Immature natural killer cell (primary cell): ENCODE measurements around the gene SLC25A19. TPM values are rescaled to one million over a fixed set of nuclear protein-coding genes. Genes with fewer than 3 reads are reported as not detected.
A peak's percentile ranks its signal among the peaks of the same experiment; 100 is the strongest.
"Not testable (repeated sequence)": the region's sequence is repeated elsewhere in the genome, so short reads cannot be mapped to it uniquely, and the experiment has no call there.

Experiments
- DNase-seq, 3 donors: peaks; one replicate each; pipeline ENCODE4 v3.0.0; 2022; ENCODE audit warnings: mixed read lengths in 1 of 3
- H3K27ac Mint-ChIP-seq, 6 donors: one replicate each; pipeline ENCODE4 v1.8.0; 2020; ENCODE audit warnings: mixed read lengths in 6 of 6, mild to moderate bottlenecking in 5 of 6, inconsistent platforms in 4 of 6, moderate library complexity in 3 of 6
- H3K27me3 Mint-ChIP-seq, 3 donors: one replicate each; pipeline ENCODE4 v1.8.0; 2020 to 2021; ENCODE audit warnings: low read depth in 3 of 3, mild to moderate bottlenecking in 3 of 3, mixed read lengths in 3 of 3, moderate library complexity in 3 of 3, inconsistent platforms in 1 of 3
- H3K36me3 Mint-ChIP-seq, 3 donors: one replicate each; pipeline ENCODE4 v1.8.0; 2020; ENCODE audit warnings: mixed read lengths in 3 of 3, inconsistent platforms in 2 of 3, mild to moderate bottlenecking in 2 of 3
- H3K4me1 Mint-ChIP-seq, 2 donors: one replicate each; pipeline ENCODE4 v1.8.0; 2020; ENCODE audit warnings: inconsistent platforms in 2 of 2, mild to moderate bottlenecking in 2 of 2, mixed read lengths in 2 of 2, moderate library complexity in 1 of 2
- H3K4me3 Mint-ChIP-seq, 5 donors: one replicate each; pipeline ENCODE4 v1.8.0; 2020; ENCODE audit warnings: mild to moderate bottlenecking in 5 of 5, mixed read lengths in 5 of 5, inconsistent platforms in 3 of 5, moderate library complexity in 3 of 5
- H3K9me3 Mint-ChIP-seq, 6 donors: one replicate each; pipeline ENCODE4 v1.8.0; 2020; ENCODE audit warnings: mild to moderate bottlenecking in 6 of 6, mixed read lengths in 6 of 6, inconsistent platforms in 4 of 6, moderate library complexity in 3 of 6
- polyA plus RNA-seq, 3 donors: library from polyadenylated mRNA; unstranded; fragments of 300-500 nt; fragmentation: Illumina TruSeq; gene quantifications; one replicate each; pipeline ENCODE4 v1.2.3, GENCODE V29; 2021

SLC25A19 gene
- polyA plus RNA-seq, 3 donors from 2014 or later = 11.2 to 27.2 (median 21.0) TPM

- not testable (repeated sequence) for H3K4me3 Mint-ChIP-seq, H3K9me3 Mint-ChIP-seq
- peaks cover 65 to 91% of the 10 kb centered on the region in 2 donors for H3K4me1 Mint-ChIP-seq
These were observed 33.1 kb downstream of the SLC25A19 start for GRCh38 chr17:75255954-75256698.

DNA sequence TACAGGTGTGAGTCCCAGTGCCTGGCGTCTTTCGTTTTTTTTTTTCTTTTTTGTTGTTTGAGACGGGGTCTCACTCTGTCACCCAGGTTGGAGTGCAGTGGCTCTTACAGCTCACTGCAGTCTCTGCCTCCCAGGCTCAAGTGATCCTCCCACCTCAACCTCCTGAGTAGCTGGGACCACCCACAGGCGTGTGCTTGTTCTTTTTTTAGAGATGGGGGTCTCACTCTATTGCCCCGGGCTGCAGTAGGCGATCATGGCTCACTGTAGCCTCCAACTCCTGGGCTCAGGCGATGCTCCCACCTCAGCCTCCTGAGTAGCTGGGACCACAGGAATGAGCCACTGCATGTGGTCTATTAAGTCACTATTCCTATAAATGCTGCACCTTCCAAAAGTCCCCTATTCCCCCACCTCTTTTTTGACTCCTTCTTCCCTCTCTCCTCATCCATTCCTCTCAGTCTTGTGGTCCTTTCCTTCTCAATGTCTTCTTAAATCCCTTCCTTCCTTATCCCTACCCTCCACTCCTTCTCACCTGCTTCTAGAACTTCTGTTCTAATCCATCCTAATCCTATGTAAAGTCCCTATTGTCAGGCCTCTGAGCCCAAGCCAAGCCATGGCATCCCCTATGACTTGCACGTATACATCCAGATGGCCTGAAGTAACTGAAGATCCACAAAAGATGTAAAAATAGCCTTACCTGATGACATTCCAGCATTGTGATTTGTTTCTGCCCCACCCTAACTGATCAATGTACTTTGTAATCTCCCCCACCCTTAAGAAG lies 37.0 kb downstream of the SLC25A19 start:
- peaks cover 0 to 3% (median 0%) of the 10 kb centered on the region in 3 donors for H3K27me3 Mint-ChIP-seq
- H3K36me3 Mint-ChIP-seq = no peaks in the 10 kb centered on the region
- no peak for DNase-seq
- H3K9me3 Mint-ChIP-seq = no peaks in the 10 kb centered on the region
- peak overlapping the region in 4 of 6 donors; percentile 7 to 88 (median 44) for H3K27ac Mint-ChIP-seq
- H3K4me3 Mint-ChIP-seq = peak overlapping the region in 1 of 5 donors; percentile 19
- peaks cover 48 to 62% of the 10 kb centered on the region in 2 donors for H3K4me1 Mint-ChIP-seq

More at GRCh38 chr17:75255954-75256698, 33.1 kb downstream of the SLC25A19 start:
- not testable (repeated sequence) for H3K36me3 Mint-ChIP-seq, DNase-seq, H3K27me3 Mint-ChIP-seq
- H3K27ac Mint-ChIP-seq = peak overlapping the region in 2 of 6 donors; percentile 38 to 52

DNA sequence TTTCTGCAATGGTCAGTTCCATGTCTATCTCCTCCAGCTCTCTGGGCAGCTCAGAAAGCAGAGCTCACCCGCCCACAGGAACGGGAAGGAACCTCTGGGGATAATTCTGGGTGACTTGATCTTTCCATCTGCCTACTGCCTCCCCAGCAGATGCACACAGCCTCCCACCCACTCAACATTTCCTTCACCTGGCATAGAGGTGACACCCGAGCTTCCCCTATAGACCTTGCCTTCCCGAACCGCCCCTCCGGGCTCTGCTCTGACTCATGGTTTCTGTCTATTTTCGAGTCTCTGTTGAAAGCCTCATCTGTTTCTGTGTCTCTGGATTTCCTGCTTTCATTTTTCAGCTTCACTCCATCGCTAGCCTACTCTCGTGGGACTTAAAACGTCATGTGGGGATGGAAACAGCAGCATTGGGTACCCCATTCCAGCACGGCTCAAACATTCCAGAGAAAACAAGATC lies 39.2 kb downstream of the SLC25A19 start:
- Mint-ChIP-seq H3K4me3 (peak overlapping the region in 1 of 5 donors; percentile 61), H3K27ac (peak overlapping the region in 5 of 6 donors; percentile 1 to 82 (median 67)), H3K27me3 (no peaks in the 10 kb centered on the region), H3K4me1 (peaks cover 31 to 40% of the 10 kb centered on the region in 2 donors), H3K9me3 (no peaks in the 10 kb centered on the region), H3K36me3 (peaks cover 0 to 5% (median 3%) of the 10 kb centered on the region in 3 donors)
- no peak for DNase-seq

- Mint-ChIP-seq H3K9me3 (no peaks in the 10 kb centered on the region), H3K27me3 (no peaks in the 10 kb centered on the region), H3K4me3 (no peak overlapping the region), H3K36me3 (peaks cover 0 to 6% (median 3%) of the 10 kb centered on the region in 3 donors), H3K4me1 (peaks cover 31 to 37% of the 10 kb centered on the region in 2 donors), H3K27ac (peak overlapping the region in 4 of 6 donors; percentile 1 to 71 (median 52))
- DNase-seq = no peak
These were observed 39.7 kb downstream of the SLC25A19 start for GRCh38 chr17:75249564-75249963.

DNA sequence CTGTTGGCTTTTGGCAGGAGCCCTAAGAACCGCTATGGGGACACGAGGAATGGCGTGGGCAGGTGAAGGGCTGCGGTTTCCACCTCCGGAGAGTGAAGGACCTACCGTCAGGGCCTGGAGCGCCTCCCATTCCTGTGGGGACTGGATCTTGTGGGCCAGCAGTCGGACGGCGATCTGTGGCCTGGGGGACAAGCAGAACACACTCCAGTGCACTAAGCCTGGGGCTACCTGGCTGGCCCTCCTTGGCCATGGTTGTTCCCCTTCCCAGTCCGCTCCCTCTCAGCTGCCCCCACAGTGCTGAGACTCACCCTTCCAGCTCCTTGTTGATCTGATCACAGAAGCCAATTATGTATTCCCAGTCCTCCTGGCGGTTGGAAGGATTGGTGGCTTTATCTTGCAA lies 42.8 kb downstream of the SLC25A19 start:
- Mint-ChIP-seq H3K27me3 (no peaks in the 10 kb centered on the region), H3K9me3 (no peaks in the 10 kb centered on the region), H3K4me1 (peaks cover 18 to 34% of the 10 kb centered on the region in 2 donors), H3K4me3 (no peak overlapping the region), H3K36me3 (peaks cover 3 to 22% (median 3%) of the 10 kb centered on the region in 3 donors), H3K27ac (no peak overlapping the region)
- no peak for DNase-seq

DNA sequence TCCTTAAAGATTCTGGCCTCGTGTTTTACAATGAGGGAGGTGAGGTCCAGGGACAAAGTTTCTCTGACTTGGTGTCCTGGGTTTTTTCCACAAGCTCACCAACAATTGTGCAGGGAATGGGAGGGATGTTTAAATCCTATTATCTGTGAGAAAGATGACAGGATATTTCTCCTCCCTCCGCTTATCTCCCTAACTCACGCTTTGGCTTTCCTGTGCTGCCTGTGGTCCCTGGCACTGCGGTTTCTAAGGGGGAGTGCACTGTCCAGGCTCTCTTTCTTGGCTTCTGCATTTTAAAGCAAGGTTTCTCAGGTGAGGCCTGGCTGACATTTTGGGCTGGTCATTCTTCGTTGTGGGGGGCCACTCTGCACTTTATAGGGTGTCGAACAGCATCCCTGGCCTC lies 44.2 kb downstream of the SLC25A19 start:
- H3K4me3 Mint-ChIP-seq = no peak overlapping the region
- no peaks in the 10 kb centered on the region for H3K9me3 Mint-ChIP-seq
- H3K27ac Mint-ChIP-seq = no peak overlapping the region
- no peak for DNase-seq
- H3K36me3 Mint-ChIP-seq = peaks cover 3 to 23% (median 3%) of the 10 kb centered on the region in 3 donors
- peaks cover 11 to 31% of the 10 kb centered on the region in 2 donors for H3K4me1 Mint-ChIP-seq
- H3K27me3 Mint-ChIP-seq = no peaks in the 10 kb centered on the region

DNA sequence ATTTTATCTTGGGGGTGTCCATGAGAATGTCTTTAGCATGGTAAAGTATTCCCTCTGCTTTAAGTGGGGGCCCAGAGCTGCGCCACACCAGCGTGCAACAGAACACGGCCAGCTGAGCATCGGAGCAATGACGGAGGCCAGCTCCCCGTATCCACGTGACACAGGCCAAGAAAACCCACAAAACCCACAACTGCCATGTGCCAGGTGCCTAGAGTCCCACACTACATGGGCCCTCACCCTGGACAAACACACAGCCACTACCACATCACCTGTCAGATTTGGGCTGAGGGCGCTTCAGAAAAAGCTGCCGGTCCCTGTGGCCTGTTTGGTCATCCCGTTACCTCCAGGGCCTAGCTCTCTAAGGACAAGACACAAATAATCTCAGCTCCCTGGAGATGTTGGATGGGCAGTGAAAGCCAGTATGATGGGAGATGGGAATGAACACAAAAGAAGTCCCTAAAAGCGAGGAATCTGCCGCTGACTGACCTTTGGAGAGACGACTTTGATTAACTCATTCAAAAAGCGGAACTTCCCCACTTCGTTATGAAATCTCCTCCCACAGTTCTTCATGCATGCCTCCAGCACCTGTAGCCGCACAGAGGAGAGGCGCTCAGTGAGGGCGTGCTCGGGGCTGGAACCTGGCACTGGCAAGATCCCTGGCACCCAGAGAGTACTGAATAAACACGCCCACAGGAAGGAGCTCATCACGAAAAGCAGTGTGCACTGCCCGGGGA lies 44.9 kb downstream of the SLC25A19 start:
- peaks cover 3 to 23% (median 3%) of the 10 kb centered on the region in 3 donors for H3K36me3 Mint-ChIP-seq
- H3K27ac Mint-ChIP-seq = peak overlapping the region in 2 of 6 donors; percentile 24 to 56
- no peak overlapping the region for H3K4me3 Mint-ChIP-seq
- no peaks in the 10 kb centered on the region for H3K27me3 Mint-ChIP-seq
- no peak for DNase-seq
- H3K9me3 Mint-ChIP-seq = no peaks in the 10 kb centered on the region
- peaks cover 7 to 23% of the 10 kb centered on the region in 2 donors for H3K4me1 Mint-ChIP-seq

DNA sequence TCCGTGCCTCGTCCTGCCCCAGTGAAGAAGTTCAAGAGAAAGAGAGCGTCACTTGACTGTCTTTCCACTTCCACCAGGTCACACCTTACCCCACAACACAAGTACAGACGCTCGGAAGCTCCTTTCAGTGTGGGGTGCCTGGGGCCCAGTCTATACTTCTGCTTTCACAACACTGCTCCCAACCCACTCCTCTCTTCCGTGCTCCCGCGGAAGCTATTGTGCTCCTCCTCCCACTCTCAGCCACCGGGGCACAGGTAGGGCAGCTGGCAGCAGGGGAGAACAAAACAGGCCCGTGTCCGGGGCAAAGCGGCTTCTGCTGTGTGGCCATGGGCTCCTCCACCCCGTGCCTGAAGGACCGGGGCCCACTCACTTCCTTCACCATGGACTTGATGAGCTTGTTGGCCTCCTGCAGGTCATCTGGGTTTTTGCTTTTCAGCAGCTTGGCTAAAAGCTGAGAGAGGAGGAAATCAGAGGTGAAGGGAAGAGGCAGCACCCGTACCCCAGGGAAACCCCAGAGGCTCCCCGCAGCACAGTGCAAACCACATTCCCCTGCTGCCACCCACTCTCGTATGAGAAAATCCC lies 46.7 kb downstream of the SLC25A19 start:
- H3K36me3 Mint-ChIP-seq = peaks cover 6 to 27% (median 7%) of the 10 kb centered on the region in 3 donors
- H3K27me3 Mint-ChIP-seq = no peaks in the 10 kb centered on the region
- peak; percentile 8 to 33 (median 14) for DNase-seq
- peak overlapping the region in 2 of 5 donors; percentile 24 to 38 for H3K4me3 Mint-ChIP-seq
- H3K9me3 Mint-ChIP-seq = no peaks in the 10 kb centered on the region
- H3K27ac Mint-ChIP-seq = peak overlapping the region; percentile 51 to 88 (median 74)
- peaks cover 10 to 29% of the 10 kb centered on the region in 2 donors for H3K4me1 Mint-ChIP-seq

DNA sequence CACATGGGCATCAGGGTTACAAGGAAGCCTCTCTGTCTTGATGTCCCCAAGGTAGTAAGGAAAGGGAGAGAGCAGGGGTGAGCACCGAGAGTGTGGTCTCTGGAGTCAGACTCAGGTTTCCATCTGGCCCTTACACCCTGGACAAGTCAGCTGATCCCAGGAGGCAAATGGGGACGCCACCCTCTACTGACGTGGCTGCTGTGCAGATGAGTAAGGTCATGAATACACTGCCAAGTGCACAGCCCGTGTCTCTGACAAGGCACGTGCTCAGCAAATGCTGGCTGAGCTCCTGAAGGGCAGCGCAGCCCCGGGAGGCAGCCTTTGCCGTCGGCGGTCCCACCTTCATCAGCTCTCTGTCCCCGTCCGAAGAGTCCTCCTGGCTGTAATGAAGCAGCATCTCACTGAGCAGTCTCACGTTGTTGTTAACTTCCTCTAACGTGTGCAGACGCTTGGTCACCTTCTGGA lies 47.2 kb downstream of the SLC25A19 start:
- Mint-ChIP-seq H3K4me3 (peak overlapping the region in 2 of 5 donors; percentile 24 to 38), H3K27me3 (no peaks in the 10 kb centered on the region), H3K36me3 (peaks cover 6 to 29% (median 7%) of the 10 kb centered on the region in 3 donors), H3K27ac (peak overlapping the region in 5 of 6 donors; percentile 58 to 88 (median 77)), H3K9me3 (no peaks in the 10 kb centered on the region), H3K4me1 (peaks cover 10 to 29% of the 10 kb centered on the region in 2 donors)
- no peak for DNase-seq

DNA sequence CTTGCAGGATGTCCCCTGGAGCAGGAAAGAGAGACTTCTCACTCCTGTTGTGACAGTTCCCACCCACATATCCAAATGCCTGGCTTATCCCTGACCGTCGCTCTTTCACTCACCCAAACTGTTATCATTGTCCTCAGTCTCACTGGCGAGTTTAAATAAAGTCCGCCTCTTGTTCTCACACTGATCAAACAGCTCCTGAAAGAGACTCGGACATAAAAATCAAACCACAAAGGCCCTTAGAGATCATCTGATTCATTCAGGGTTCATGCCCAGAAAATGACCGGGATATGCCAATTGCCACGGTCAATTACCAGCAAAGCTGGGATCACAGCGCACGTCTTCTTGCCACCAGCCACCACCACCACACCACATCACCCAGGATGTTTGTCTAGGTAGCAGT lies 47.7 kb downstream of the SLC25A19 start:
- no peak overlapping the region for H3K4me3 Mint-ChIP-seq
- peaks cover 4 to 32% (median 6%) of the 10 kb centered on the region in 3 donors for H3K36me3 Mint-ChIP-seq

DNA sequence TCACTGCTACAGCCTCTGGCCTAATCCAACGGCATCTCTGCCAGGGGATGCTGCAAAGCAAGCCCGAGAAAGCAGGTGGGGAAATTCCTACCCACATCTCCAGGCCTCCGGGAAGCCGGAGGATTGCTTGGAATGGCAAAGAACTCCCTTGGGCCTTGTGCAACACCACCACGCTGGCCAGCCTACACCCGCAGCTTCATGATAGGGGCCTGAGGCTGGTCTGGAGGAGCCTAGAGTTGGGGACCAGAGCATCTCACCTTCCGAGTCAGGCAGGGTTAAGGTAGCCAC lies 48.1 kb downstream of the SLC25A19 start:
- peaks cover 0 to under 1% (median 0%) of the 10 kb centered on the region in 3 donors for H3K27me3 Mint-ChIP-seq
- no peak overlapping the region for H3K4me3 Mint-ChIP-seq
- peaks cover 4 to 31% (median 6%) of the 10 kb centered on the region in 3 donors for H3K36me3 Mint-ChIP-seq
- no peaks in the 10 kb centered on the region for H3K9me3 Mint-ChIP-seq
- H3K27ac Mint-ChIP-seq = peak overlapping the region in 1 of 6 donors; percentile 7
- no peak for DNase-seq
- H3K4me1 Mint-ChIP-seq = peaks cover 10 to 29% of the 10 kb centered on the region in 2 donors

More for the DNA sequence above, 47.7 kb downstream of the SLC25A19 start:
- Mint-ChIP-seq H3K4me1 (peaks cover 10 to 29% of the 10 kb centered on the region in 2 donors), H3K27me3 (no peaks in the 10 kb centered on the region), H3K27ac (peak overlapping the region in 4 of 6 donors; percentile 36 to 79 (median 67)), H3K9me3 (no peaks in the 10 kb centered on the region)
- DNase-seq = no peak

GRCh38 chr17:75240394-75241142 lies 48.7 kb downstream of the SLC25A19 start:
- H3K9me3 Mint-ChIP-seq = no peaks in the 10 kb centered on the region
- DNase-seq = peak in 1 of 3 donors; percentile 17
- H3K36me3 Mint-ChIP-seq = peaks cover 4 to 27% (median 6%) of the 10 kb centered on the region in 3 donors
- H3K27me3 Mint-ChIP-seq = peaks cover 0 to 4% (median 0%) of the 10 kb centered on the region in 3 donors
- H3K4me3 Mint-ChIP-seq = no peak overlapping the region
- peaks cover 10 to 29% of the 10 kb centered on the region in 2 donors for H3K4me1 Mint-ChIP-seq
- peak overlapping the region in 2 of 6 donors; percentile 7 to 66 for H3K27ac Mint-ChIP-seq
